Measurements from ENCODE around the gene TACR2. TPM values are rescaled to one million over a fixed set of nuclear protein-coding genes. Genes with fewer than 3 reads are reported as not detected.

Gene TACR2
- polyA plus RNA-seq, 4 donors: 0.81 to 4.0 (median 0.86) TPM; not detected in 1

DNA sequence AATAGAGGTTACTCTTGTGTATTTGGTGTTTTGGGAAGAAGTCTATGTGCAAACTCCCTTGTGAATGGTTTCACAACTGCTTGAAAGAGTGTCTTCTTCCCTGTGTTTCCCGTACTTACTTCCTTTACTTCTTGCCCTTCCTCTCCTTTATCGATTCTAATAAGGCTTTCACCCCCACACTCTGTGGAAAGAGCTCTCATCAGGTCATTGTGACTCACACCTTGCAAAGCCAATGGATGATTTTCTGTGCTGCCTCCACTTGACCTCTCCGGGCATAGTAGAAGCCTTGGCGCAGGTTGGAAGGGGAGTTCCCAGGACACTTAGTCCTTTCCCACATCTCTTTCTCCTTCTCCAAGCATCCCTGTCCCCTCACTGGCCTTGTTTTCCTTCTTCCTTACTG lies 28.3 kb upstream of the TACR2 start:
- FAIRE-seq: no peak
- DNase-seq: no peak
- H3K9me3 ChIP-seq (ENCODE audit: control insufficient read depth in 2 of 2, insufficient read depth in 1 of 2, low read depth in 1 of 2, low read length in 1 of 2): peaks cover 0 to 3% of the 10 kb centered on the region in 2 donors

DNA sequence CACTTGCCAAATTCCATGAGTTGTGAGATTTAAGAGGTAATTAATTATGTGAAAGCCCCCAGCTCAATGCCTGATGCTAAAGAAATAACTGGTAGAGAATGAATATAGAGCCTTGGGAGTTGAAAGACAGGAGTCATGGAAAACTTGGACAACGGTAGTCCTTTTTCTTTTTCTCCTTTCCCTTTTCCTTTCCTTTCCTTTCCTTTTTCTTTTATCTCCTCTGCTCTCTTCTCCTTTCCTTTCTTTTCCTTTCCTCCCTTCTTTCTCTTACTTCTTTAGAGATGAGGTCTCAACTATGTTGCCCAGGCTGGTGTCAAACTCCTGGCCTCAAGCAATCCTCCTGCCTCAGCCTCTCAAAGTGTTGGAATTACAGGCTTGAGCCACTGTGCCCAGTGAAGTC lies 26.6 kb upstream of the TACR2 start:
- peaks cover 0 to 3% of the 10 kb centered on the region in 2 donors for H3K9me3 ChIP-seq (ENCODE audit: control insufficient read depth in 2 of 2, insufficient read depth in 1 of 2, low read depth in 1 of 2, low read length in 1 of 2)
- DNase-seq (no peak), FAIRE-seq (no peak)
- no peak overlapping the region for H3K27ac ChIP-seq (ENCODE audit: low read depth in 1 of 3, low read length in 2 of 3)
- H3K4me3 ChIP-seq (ENCODE audit: low read depth in 1 of 3, low read length in 3 of 3): no peak overlapping the region
- 84 to 96% (median 96%) methylated on average over 1 of the region's 1 CpG for WGBS, 3 donors
- H3K4me1 ChIP-seq (ENCODE audit: control insufficient read depth in 3 of 3, insufficient read depth in 2 of 3, low read depth in 1 of 3, low read length in 2 of 3): peaks cover 3 to 31% (median 5%) of the 10 kb centered on the region in 3 donors
- H3K36me3 ChIP-seq (ENCODE audit: control insufficient read depth in 3 of 3, insufficient read depth in 2 of 3, low read depth in 1 of 3, low read length in 3 of 3): peaks cover 0 to 4% (median 0%) of the 10 kb centered on the region in 3 donors
- H3K27me3 ChIP-seq (ENCODE audit: control insufficient read depth in 3 of 3, insufficient read depth in 3 of 3, low read length in 3 of 3): no peaks in the 10 kb centered on the region

More for the DNA sequence above, 28.3 kb upstream of the TACR2 start:
- Histone ChIP-seq H3K27me3 (ENCODE audit: control insufficient read depth in 3 of 3, insufficient read depth in 3 of 3, low read length in 3 of 3) (no peaks in the 10 kb centered on the region), H3K4me1 (ENCODE audit: control insufficient read depth in 3 of 3, insufficient read depth in 2 of 3, low read depth in 1 of 3, low read length in 2 of 3) (peaks cover 0 to 22% (median 0%) of the 10 kb centered on the region in 3 donors), H3K27ac (ENCODE audit: low read depth in 1 of 3, low read length in 2 of 3) (no peak overlapping the region), H3K36me3 (ENCODE audit: control insufficient read depth in 3 of 3, insufficient read depth in 2 of 3, low read depth in 1 of 3, low read length in 3 of 3) (peaks cover 0 to 4% (median 0%) of the 10 kb centered on the region in 3 donors), H3K4me3 (ENCODE audit: low read depth in 1 of 3, low read length in 3 of 3) (no peak overlapping the region)
- 85 to 95% (median 93%) methylated on average over 4 of the region's 4 CpGs for WGBS, 3 donors

GRCh38 chr10:69439813-69440506 lies 23.2 kb upstream of the TACR2 start:
- peaks cover 0 to 7% of the 10 kb centered on the region in 2 donors for H3K9me3 ChIP-seq (ENCODE audit: control insufficient read depth in 2 of 2, insufficient read depth in 1 of 2, low read depth in 1 of 2, low read length in 1 of 2)
- H3K4me3 ChIP-seq (ENCODE audit: low read depth in 1 of 3, low read length in 3 of 3): no peak overlapping the region
- DNase-seq (peak; percentile 38 to 86), FAIRE-seq (no peak)
- peaks cover 6 to 26% (median 10%) of the 10 kb centered on the region in 3 donors for H3K4me1 ChIP-seq (ENCODE audit: control insufficient read depth in 3 of 3, insufficient read depth in 2 of 3, low read depth in 1 of 3, low read length in 2 of 3)
- H3K36me3 ChIP-seq (ENCODE audit: control insufficient read depth in 3 of 3, insufficient read depth in 2 of 3, low read depth in 1 of 3, low read length in 3 of 3): peaks cover 0 to 4% (median 0%) of the 10 kb centered on the region in 3 donors
- 34 to 45% (median 40%) methylated on average over 5 of the region's 5 CpGs for WGBS, 3 donors
- peak overlapping the region in 2 of 3 donors; percentile 87 to 93 for H3K27ac ChIP-seq (ENCODE audit: low read depth in 1 of 3, low read length in 2 of 3)
- H3K27me3 ChIP-seq (ENCODE audit: control insufficient read depth in 3 of 3, insufficient read depth in 3 of 3, low read length in 3 of 3): no peaks in the 10 kb centered on the region

GRCh38 chr10:69439350-69439739 lies 22.6 kb upstream of the TACR2 start:
- FAIRE-seq (no peak), DNase-seq (peak in 1 of 2 donors; percentile 69)
- WGBS, 3 donors: 20 to 44% (median 40%) methylated on average over 5 of the region's 5 CpGs
- H3K36me3 ChIP-seq (ENCODE audit: control insufficient read depth in 3 of 3, insufficient read depth in 2 of 3, low read depth in 1 of 3, low read length in 3 of 3): peaks cover 0 to 4% (median 0%) of the 10 kb centered on the region in 3 donors
- H3K4me1 ChIP-seq (ENCODE audit: control insufficient read depth in 3 of 3, insufficient read depth in 2 of 3, low read depth in 1 of 3, low read length in 2 of 3): peaks cover 6 to 26% (median 10%) of the 10 kb centered on the region in 3 donors
- H3K27ac ChIP-seq (ENCODE audit: low read depth in 1 of 3, low read length in 2 of 3): peak overlapping the region; percentile 69 to 93 (median 87)
- H3K4me3 ChIP-seq (ENCODE audit: low read depth in 1 of 3, low read length in 3 of 3): no peak overlapping the region
- H3K27me3 ChIP-seq (ENCODE audit: control insufficient read depth in 3 of 3, insufficient read depth in 3 of 3, low read length in 3 of 3): no peaks in the 10 kb centered on the region
- H3K9me3 ChIP-seq (ENCODE audit: control insufficient read depth in 2 of 2, insufficient read depth in 1 of 2, low read depth in 1 of 2, low read length in 1 of 2): peaks cover 0 to 13% of the 10 kb centered on the region in 2 donors

DNA sequence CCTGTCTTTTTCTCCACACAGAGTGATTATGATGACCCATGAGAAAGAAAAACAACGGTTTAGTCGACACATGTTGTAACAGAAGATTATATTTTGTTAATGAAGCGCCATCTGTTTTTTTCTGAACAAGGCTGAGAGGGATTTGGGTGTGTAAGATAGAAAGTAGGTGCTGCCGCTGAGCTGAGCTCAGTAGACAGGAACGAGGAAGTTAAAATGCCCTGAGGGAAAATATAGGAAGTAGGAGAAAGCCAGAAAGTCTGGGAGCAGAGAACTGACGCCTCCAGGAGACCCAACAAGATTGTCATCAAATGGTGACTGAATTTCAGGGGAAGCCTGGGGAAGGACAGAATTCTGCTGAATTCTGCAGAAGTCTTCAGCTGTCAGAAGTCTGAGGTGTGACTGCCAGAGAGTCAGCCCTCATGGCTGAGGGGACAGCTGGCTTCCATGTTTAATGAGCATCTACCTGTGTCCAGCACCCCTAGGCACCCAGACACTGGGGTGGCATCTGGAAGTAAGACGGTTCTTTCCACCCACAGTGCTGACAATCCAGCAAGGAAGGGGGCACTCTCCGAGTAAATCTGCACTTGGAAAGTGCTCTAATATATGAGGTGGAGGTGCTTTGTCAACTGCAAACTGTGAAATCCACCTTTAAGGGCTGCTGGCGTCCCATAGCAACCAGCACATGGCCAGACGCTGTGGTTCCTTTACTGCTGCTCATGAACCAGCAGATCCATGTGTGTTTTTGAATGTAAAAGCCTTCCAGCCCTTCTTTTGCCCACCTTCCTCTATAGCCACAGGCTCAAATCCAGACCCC lies 22.0 kb upstream of the TACR2 start:
- H3K27ac ChIP-seq (ENCODE audit: low read depth in 1 of 3, low read length in 2 of 3): peak overlapping the region; percentile 69 to 93 (median 87)
- FAIRE-seq (no peak), DNase-seq (peak; percentile 71 to 80)
- 8 to 35% (median 18%) methylated on average over 10 of the region's 10 CpGs for WGBS, 3 donors
- peaks cover 6 to 26% (median 10%) of the 10 kb centered on the region in 3 donors for H3K4me1 ChIP-seq (ENCODE audit: control insufficient read depth in 3 of 3, insufficient read depth in 2 of 3, low read depth in 1 of 3, low read length in 2 of 3)
- H3K27me3 ChIP-seq (ENCODE audit: control insufficient read depth in 3 of 3, insufficient read depth in 3 of 3, low read length in 3 of 3): no peaks in the 10 kb centered on the region
- H3K36me3 ChIP-seq (ENCODE audit: control insufficient read depth in 3 of 3, insufficient read depth in 2 of 3, low read depth in 1 of 3, low read length in 3 of 3): peaks cover 0 to 2% (median 0%) of the 10 kb centered on the region in 3 donors
- no peak overlapping the region for H3K4me3 ChIP-seq (ENCODE audit: low read depth in 1 of 3, low read length in 3 of 3)
- H3K9me3 ChIP-seq (ENCODE audit: control insufficient read depth in 2 of 2, insufficient read depth in 1 of 2, low read depth in 1 of 2, low read length in 1 of 2): peaks cover 0 to 10% of the 10 kb centered on the region in 2 donors

- H3K27ac ChIP-seq (ENCODE audit: low read depth in 1 of 3, low read length in 2 of 3): peak overlapping the region; percentile 50 to 93 (median 87)
- no peaks in the 10 kb centered on the region for H3K27me3 ChIP-seq (ENCODE audit: control insufficient read depth in 3 of 3, insufficient read depth in 3 of 3, low read length in 3 of 3)
- no peak overlapping the region for H3K4me3 ChIP-seq (ENCODE audit: low read depth in 1 of 3, low read length in 3 of 3)
- no peak for FAIRE-seq
- H3K4me1 ChIP-seq (ENCODE audit: control insufficient read depth in 3 of 3, insufficient read depth in 2 of 3, low read depth in 1 of 3, low read length in 2 of 3): peaks cover 6 to 26% (median 10%) of the 10 kb centered on the region in 3 donors
- WGBS, 3 donors: 84 to 92% (median 86%) methylated on average over 13 of the region's 13 CpGs
- H3K9me3 ChIP-seq (ENCODE audit: control insufficient read depth in 2 of 2, insufficient read depth in 1 of 2, low read depth in 1 of 2, low read length in 1 of 2): peaks cover 0 to 10% of the 10 kb centered on the region in 2 donors
- peaks cover 0 to 2% (median 0%) of the 10 kb centered on the region in 3 donors for H3K36me3 ChIP-seq (ENCODE audit: control insufficient read depth in 3 of 3, insufficient read depth in 2 of 3, low read depth in 1 of 3, low read length in 3 of 3)
- DNase-seq: no peak
These were observed 20.9 kb upstream of the TACR2 start for GRCh38 chr10:69437321-69438259.

DNA sequence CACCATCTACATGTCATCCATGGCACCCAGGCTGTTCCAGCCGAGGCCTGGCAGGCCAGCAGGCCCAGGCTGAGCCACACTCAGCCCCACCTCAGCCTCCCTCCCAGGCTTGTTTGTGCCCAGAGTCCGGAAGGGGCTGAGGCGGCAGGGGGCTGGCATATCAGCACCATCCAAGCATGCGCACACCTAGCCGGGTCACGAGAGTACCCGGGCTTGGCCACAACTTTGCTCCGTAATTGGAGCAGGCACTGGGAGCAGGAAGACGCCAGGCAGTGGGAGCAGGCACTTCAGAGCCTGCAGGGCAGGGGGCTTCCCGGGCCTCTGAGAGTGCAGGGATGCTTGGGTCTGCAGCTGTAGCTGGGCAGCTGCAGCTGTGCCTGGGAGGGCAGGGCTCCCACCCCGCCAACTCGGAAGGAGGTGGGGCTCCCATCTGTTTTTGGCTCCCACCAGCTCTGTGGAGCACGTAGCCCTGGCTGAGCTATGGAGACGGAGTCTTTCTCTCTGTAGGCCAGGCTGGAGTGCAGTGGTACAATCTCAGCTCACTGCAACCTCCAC lies 19.3 kb upstream of the TACR2 start:
- Histone ChIP-seq H3K4me1 (ENCODE audit: control insufficient read depth in 3 of 3, insufficient read depth in 2 of 3, low read depth in 1 of 3, low read length in 2 of 3) (peaks cover 6 to 26% (median 10%) of the 10 kb centered on the region in 3 donors), H3K4me3 (ENCODE audit: low read depth in 1 of 3, low read length in 3 of 3) (no peak overlapping the region), H3K27ac (ENCODE audit: low read depth in 1 of 3, low read length in 2 of 3) (no peak overlapping the region), H3K36me3 (ENCODE audit: control insufficient read depth in 3 of 3, insufficient read depth in 2 of 3, low read depth in 1 of 3, low read length in 3 of 3) (no peaks in the 10 kb centered on the region), H3K27me3 (ENCODE audit: control insufficient read depth in 3 of 3, insufficient read depth in 3 of 3, low read length in 3 of 3) (no peaks in the 10 kb centered on the region), H3K9me3 (ENCODE audit: control insufficient read depth in 2 of 2, insufficient read depth in 1 of 2, low read depth in 1 of 2, low read length in 1 of 2) (peaks cover 0 to 10% of the 10 kb centered on the region in 2 donors)
- whole genome bisulfite sequencing, 3 donors: 89 to 96% (median 90%) methylated on average over 14 of the region's 14 CpGs
- no peak for DNase-seq
- no peak for FAIRE-seq

Measured in small intestine (tissue), 7 donors.